GM12878 (cell line): ENCODE measurements around the gene TRIM62. TPM values are rescaled to one million over a fixed set of nuclear protein-coding genes. Genes with fewer than 3 reads are reported as not detected.

Source experiments
- ATAC-seq: fragments of 200-7000 bp; cut with Tn5 transposase; 3 replicates; pipeline ENCODE4 v1.9.1; 2020; ENCODE audit warnings: mild to moderate bottlenecking, moderate library complexity
- BruUV-seq: library from RNA; stranded (reverse); fragments of 400-500 nt; replicated peaks from 2 replicates; lab custom pipeline; 2021; lab: Mats Ljungman, UMichigan
- CTCF ChIA-PET: fragments of 300-600 bp; sonication (Branson Sonifier 250); formaldehyde crosslinking; extraction: SDS; loops from one replicate; lab custom pipeline; 2021; ENCODE audit warnings: inconsistent platforms; lab: Yijun Ruan, JAX
- POLR2A ChIA-PET: fragments of 350-600 bp; formaldehyde crosslinking; extraction: SDS; loops from one replicate; lab custom pipeline; 2021; ENCODE audit warnings: inconsistent platforms; lab: Charles Lee
- RAD21 ChIA-PET: fragments of 300-600 bp; sonication (Branson Sonifier 250); formaldehyde crosslinking; loops from one replicate; lab custom pipeline; 2023; ENCODE audit warnings: antibody characterized with exemption; ENCODE audit not compliant: unreplicated experiment; lab: Charles Lee
- SMC1A ChIA-PET: fragments of 300-600 bp; sonication (Branson Sonifier 250); formaldehyde crosslinking; loops from one replicate; lab custom pipeline; 2023; ENCODE audit not compliant: unreplicated experiment, uncharacterized antibody; lab: Charles Lee
- DNase-seq: peaks from one replicate; pipeline ENCODE4 v3.0.0-alpha.2; 2011; ENCODE audit warnings: low read depth, low spot score
- FAIRE-seq: peaks from 3 replicates; lab custom pipeline; 2011; peaks lifted over from hg19 to GRCh38; lab: Jason Lieb, UNC
- H2AFZ ChIP-seq: 2 replicates; pipeline ENCODE4 v1.6.0; 2011; ENCODE audit warnings: low read depth, low read length, control low read depth; ENCODE audit not compliant: control insufficient read depth
- H3K27ac ChIP-seq: 2 replicates; pipeline ENCODE4 v1.5.1; 2011; ENCODE audit warnings: control low read depth; ENCODE audit not compliant: control insufficient read depth, insufficient read depth
- H3K27me3 ChIP-seq, 2 experiments: replicated peaks in 1 of 2; 2 replicates each; pipeline versions ENCODE4 v1.6.0 to v1.6.1; 2011; ENCODE audit warnings: low read length in 1 of 2; ENCODE audit not compliant: control insufficient read depth in 2 of 2, insufficient read depth in 2 of 2
- H3K36me3 ChIP-seq, 2 experiments: 2 replicates each; pipeline ENCODE4 v1.5.1; 2011; ENCODE audit warnings: low read length in 1 of 2; ENCODE audit not compliant: control insufficient read depth in 2 of 2, insufficient read depth in 2 of 2
- H3K4me1 ChIP-seq: 2 replicates; pipeline ENCODE4 v1.6.1; 2011; ENCODE audit warnings: mild to moderate bottlenecking, low read length, moderate library complexity, mixed read lengths; ENCODE audit not compliant: control insufficient read depth, insufficient read depth
- H3K4me2 ChIP-seq: 2 replicates; pipeline ENCODE4 v1.6.0; 2011; ENCODE audit warnings: control low read depth; ENCODE audit not compliant: control insufficient read depth, insufficient read depth
- H3K4me3 ChIP-seq: fragments of 200-600 bp; sonication (generic); 2 replicates; pipeline ENCODE4 v1.5.1; 2016
- H3K79me2 ChIP-seq: 2 replicates; pipeline ENCODE4 v1.6.0; 2011; ENCODE audit warnings: low read length; ENCODE audit not compliant: control insufficient read depth, insufficient read depth
- H3K9ac ChIP-seq: 2 replicates; pipeline ENCODE4 v1.8.0; 2011; ENCODE audit warnings: low read length, control low read depth, mixed read lengths; ENCODE audit not compliant: control insufficient read depth, insufficient read depth
- H3K9me3 ChIP-seq: replicated peaks from 3 replicates; pipeline ENCODE4 v1.5.1; 2011; ENCODE audit warnings: mild to moderate bottlenecking, low read length; ENCODE audit not compliant: control insufficient read depth, insufficient read depth
- H4K20me1 ChIP-seq: 2 replicates; pipeline ENCODE4 v1.6.0; 2011; ENCODE audit not compliant: control insufficient read depth, insufficient read depth
- BCL3 ChIP-seq: IDR thresholded peaks from 2 replicates; pipeline ENCODE4 v1.6.1; 2011; ENCODE audit warnings: borderline replicate concordance, low read depth, mild to moderate bottlenecking, moderate library complexity, low read length; ENCODE audit not compliant: insufficient read depth, poor library complexity, severe bottlenecking
- RFX5 ChIP-seq: IDR thresholded peaks from 2 replicates; pipeline ENCODE4 v1.6.1; 2011; ENCODE audit warnings: low read depth, low read length, improper control_type of control experiment
- WGBS: methylation state at CpG from one replicate; pipeline ENCODE4 v1.1.6; 2016; ENCODE audit warnings: low lambda C conversion rate; ENCODE audit not compliant: insufficient replicate concordance, insufficient coverage; ENCODE audit errors: missing lambda C conversion rate; 5-methylcytosine and 5-hydroxymethylcytosine counted together
- in situ Hi-C: fragments of 300-500 bp; cut with MboI; formaldehyde crosslinking; loops from 9 replicates; pipeline ENCODE4 v1.14.3; 2018; ENCODE audit warnings: mixed read lengths
- intact Hi-C: fragments of 100-400 bp; cut with micrococcal nuclease; formaldehyde crosslinking; loops from one replicate; pipeline ENCODE4 v1.14.2; 2022; ENCODE audit not compliant: unreplicated experiment
- polyA plus RNA-seq, 11 experiments: library from polyadenylated mRNA; depleted of rRNA in 4 of 11; unstranded in 6 of 11; stranded (reverse) in 5 of 11; fragments of >200 nt; fragmentation: Nextera tagmentation in 4 of 11; fragmentation: Illumina TruSeq in 1 of 11; extraction: Ambion mirVana in 4 of 11; extraction: Trizol in 1 of 11; gene quantifications; 1 replicate in 1 of 11; 2 replicates in 10 of 11; pipeline versions ENCODE4 v1.2.1 to v1.2.3, GENCODE V29; 2011 to 2016; ENCODE audit warnings: inconsistent platforms in 2 of 11, missing spikeins in 2 of 11, low read depth in 1 of 11
- total RNA-seq, 4 experiments: library from RNA; depleted of rRNA in 3 of 4; stranded (reverse); fragments of >200 nt in 3 of 4; fragmentation: Illumina TruSeq in 1 of 4; extraction: Trizol in 1 of 4; gene quantifications; 2 replicates each; pipeline versions ENCODE4 v1.2.1 to v1.2.3, GENCODE V29; 2013 to 2021
- TF ChIP-seq, protein P1 (sequence below): fragments of 450-650 bp; IDR thresholded peaks from 2 replicates; pipeline ENCODE4 v1.6.1; 2017; ENCODE audit warnings: mild to moderate bottlenecking, moderate library complexity

The TRIM62 gene
- total and polyA plus RNA-seq, 10 of the 15 experiments (the other 5 are each of a cell fraction or from before 2014, with no cell fraction given), result 0.52 to 4.2 (median 1.9) TPM

DNA sequence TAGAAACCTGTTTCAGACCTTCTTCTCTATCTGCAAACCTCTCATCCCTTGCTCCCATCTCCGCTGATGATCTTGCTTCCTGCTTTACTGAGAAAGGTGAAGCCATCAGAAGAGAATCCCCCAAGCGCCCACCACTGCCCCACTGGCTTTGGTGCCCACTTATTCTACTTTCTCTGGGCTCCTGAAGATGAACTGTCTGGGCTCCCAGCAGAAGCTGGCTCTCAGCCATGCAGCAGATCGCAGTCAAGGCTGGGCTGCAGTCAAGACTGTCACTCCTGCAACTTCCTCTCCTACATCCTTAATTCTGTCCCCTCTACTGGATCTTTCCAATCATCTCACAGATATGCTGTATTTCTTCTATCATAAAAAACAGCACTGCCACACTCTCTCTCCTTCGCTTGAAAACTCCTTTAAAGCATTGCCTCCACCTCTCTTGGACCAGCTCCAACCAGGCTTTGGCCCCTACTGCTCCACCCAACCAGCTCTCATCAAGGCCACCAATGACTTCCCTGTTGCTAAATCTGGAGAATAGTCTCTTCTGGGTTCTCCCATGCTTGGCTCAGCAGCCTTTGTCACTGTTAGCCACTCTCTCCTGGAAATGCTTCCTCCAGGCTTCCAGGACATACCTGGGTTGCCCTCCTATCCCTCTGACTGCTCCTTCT, 25.8 kb downstream of the TRIM62 start:
- SMC1A ChIA-PET, result no interaction called here
- no peak for FAIRE-seq
- intact Hi-C loops, result no loop called here

More for the DNA sequence above, 25.8 kb downstream of the TRIM62 start:
- H4K20me1 ChIP-seq, result no peaks in the 10 kb centered on the region
- no peak overlapping the region for H3K27ac ChIP-seq
- in situ Hi-C loops, result no loop called here
- H3K79me2 ChIP-seq, result no peaks in the 10 kb centered on the region
- TF ChIP-seq BCL3, result no peak
- TF ChIP-seq, protein P1, sequence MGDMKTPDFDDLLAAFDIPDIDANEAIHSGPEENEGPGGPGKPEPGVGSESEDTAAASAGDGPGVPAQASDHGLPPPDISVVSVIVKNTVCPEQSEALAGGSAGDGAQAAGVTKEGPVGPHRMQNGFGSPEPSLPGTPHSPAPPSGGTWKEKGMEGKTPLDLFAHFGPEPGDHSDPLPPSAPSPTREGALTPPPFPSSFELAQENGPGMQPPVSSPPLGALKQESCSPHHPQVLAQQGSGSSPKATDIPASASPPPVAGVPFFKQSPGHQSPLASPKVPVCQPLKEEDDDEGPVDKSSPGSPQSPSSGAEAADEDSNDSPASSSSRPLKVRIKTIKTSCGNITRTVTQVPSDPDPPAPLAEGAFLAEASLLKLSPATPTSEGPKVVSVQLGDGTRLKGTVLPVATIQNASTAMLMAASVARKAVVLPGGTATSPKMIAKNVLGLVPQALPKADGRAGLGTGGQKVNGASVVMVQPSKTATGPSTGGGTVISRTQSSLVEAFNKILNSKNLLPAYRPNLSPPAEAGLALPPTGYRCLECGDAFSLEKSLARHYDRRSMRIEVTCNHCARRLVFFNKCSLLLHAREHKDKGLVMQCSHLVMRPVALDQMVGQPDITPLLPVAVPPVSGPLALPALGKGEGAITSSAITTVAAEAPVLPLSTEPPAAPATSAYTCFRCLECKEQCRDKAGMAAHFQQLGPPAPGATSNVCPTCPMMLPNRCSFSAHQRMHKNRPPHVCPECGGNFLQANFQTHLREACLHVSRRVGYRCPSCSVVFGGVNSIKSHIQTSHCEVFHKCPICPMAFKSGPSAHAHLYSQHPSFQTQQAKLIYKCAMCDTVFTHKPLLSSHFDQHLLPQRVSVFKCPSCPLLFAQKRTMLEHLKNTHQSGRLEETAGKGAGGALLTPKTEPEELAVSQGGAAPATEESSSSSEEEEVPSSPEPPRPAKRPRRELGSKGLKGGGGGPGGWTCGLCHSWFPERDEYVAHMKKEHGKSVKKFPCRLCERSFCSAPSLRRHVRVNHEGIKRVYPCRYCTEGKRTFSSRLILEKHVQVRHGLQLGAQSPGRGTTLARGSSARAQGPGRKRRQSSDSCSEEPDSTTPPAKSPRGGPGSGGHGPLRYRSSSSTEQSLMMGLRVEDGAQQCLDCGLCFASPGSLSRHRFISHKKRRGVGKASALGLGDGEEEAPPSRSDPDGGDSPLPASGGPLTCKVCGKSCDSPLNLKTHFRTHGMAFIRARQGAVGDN, result no peak
- TF ChIP-seq RFX5, result no peak
- H3K9me3 ChIP-seq, result no peaks in the 10 kb centered on the region
- no peak overlapping the region for H3K4me2 ChIP-seq
- H3K9ac ChIP-seq, result no peak overlapping the region
- DNase-seq (no peak), ATAC-seq (no peak)
- CTCF ChIA-PET, result interaction anchor here (0.9 kb wide), 2 partner anchors 24 to 140 kb away, joined by 3 read pairs; no protein-coding TSS in a partner anchor
- RAD21 ChIA-PET, result no interaction called here
- H3K4me3 ChIP-seq, result no peak overlapping the region
- BruUV-seq, result no TSS peak
- H3K27me3 ChIP-seq, result no peaks in the 10 kb centered on the region
- WGBS, result 63% methylated on average over 4 of the region's 4 CpGs
- no peaks in the 10 kb centered on the region for H3K4me1 ChIP-seq
- no peak overlapping the region for H2AFZ ChIP-seq
- H3K36me3 ChIP-seq, result no peaks in the 10 kb centered on the region; a peak in 1 of 4 replicates
- POLR2A ChIA-PET, result no interaction called here
